ENCODE data around the gene GABBR2. TPM values are rescaled to one million over a fixed set of nuclear protein-coding genes. Genes with fewer than 3 reads are reported as not detected.
A peak's percentile ranks its signal among the peaks of the same experiment; 100 is the strongest.

The GABBR2 gene
- total and polyA plus RNA-seq, 9 of the 15 experiments (the other 6 are each of a cell fraction or from before 2014, with no cell fraction given): 0.15 to 1.9 (median 0.32) TPM

DNA sequence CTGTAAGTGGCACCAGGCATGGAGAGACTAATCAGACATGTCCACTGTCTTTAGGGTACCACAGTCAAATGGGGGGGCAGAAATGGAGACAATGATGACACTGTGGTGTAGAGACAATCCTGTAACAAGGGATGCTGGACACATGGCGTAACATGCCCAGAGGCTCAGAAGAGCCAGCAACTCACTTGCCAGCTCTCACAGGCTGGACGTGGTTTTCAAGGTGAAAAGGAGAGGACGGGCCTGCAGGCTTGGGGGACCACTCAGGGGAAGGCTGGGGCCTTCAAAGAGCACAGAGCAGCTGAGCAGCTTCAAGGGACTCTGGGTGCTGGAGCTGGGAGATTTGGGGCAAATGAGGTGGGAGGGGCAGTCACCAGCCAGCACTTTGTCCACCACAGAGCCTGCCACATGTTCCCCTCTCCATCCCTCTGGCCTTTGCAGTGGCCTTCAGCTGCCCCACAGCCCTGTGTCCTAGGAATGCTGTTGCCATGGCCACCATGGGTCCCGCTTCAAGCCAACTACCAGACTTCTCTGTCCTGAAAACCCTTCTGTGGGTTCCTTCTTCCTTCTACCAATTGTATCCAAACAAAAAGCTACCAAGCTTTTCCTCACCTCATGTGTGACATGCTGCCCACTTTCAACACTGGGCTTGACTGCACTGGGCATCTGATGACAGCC lies 140.4 kb downstream of the GABBR2 start:
- Histone ChIP-seq H3K4me3 (no peak overlapping the region), H3K79me2 (ENCODE audit: control insufficient read depth, insufficient read depth, low read length) (no peaks in the 10 kb centered on the region), H3K9me3 (replicated peaks; ENCODE audit: control insufficient read depth, insufficient read depth, low read depth, low read length) (no peaks in the 10 kb centered on the region; the same call in 1 of the 2 replicates), H4K20me1 (replicated peaks; ENCODE audit: control insufficient read depth, insufficient read depth, low read length) (no peaks in the 10 kb centered on the region), H2AFZ (ENCODE audit: low read depth, low read length) (no peak overlapping the region), H3K9me1 (ENCODE audit: control insufficient read depth, insufficient read depth, low read length) (no peaks in the 10 kb centered on the region), H3K27me3 (ENCODE audit: control insufficient read depth in 2 of 2, insufficient read depth in 2 of 2, low read length in 2 of 2) (no peaks in the 10 kb centered on the region), H3K4me1 (replicated peaks in 1 of 2; ENCODE audit: control insufficient read depth in 2 of 2, insufficient read depth in 2 of 2, low read length in 2 of 2) (peaks cover 0 to 7% of the 10 kb centered on the region in 2 experiments; a peak in 3 of 5 replicates), H3K27ac (ENCODE audit: extremely low read depth, low read depth, low read length) (no peak overlapping the region), H3K36me3 (ENCODE audit: control insufficient read depth, insufficient read depth, low read length) (no peaks in the 10 kb centered on the region), H3K9ac (ENCODE audit: insufficient read depth in 1 of 2, low read depth in 2 of 2, low read length in 2 of 2) (no peak overlapping the region), H3K4me2 (ENCODE audit: insufficient read depth, low read length) (no peak overlapping the region)
- ChIA-PET CTCF (ENCODE audit: low intra/inter-chr PET ratio) (no interaction called here), POLR2A (interaction anchor here (0.6 to 1.2 kb wide), 2 partner anchors 16 to 129 kb away, joined by 3 read pairs; no protein-coding TSS in a partner anchor)
- BruUV-seq (replicated peaks): no TSS peak
- ATAC-seq (no peak), FAIRE-seq (no peak), DNase-seq (ENCODE audit: extremely low read depth in 1 of 4, low spot score in 3 of 4) (no peak)
- intact Hi-C loops (cut with micrococcal nuclease): no loop called here
- WGBS (ENCODE audit: insufficient coverage, low coverage, missing lambda C conversion rate): 36% methylated on average over 4 of the region's 4 CpGs
- in situ Hi-C loops (cut with MboI): no loop called here
- TF ChIP-seq RBBP5 (IDR thresholded peaks at IDR 0.05; ENCODE audit: borderline replicate concordance, insufficient read depth, low read length, poor library complexity, severe bottlenecking) (no peak), RFX1 (IDR thresholded peaks at IDR 0.05) (peak; percentile 56)

DNA sequence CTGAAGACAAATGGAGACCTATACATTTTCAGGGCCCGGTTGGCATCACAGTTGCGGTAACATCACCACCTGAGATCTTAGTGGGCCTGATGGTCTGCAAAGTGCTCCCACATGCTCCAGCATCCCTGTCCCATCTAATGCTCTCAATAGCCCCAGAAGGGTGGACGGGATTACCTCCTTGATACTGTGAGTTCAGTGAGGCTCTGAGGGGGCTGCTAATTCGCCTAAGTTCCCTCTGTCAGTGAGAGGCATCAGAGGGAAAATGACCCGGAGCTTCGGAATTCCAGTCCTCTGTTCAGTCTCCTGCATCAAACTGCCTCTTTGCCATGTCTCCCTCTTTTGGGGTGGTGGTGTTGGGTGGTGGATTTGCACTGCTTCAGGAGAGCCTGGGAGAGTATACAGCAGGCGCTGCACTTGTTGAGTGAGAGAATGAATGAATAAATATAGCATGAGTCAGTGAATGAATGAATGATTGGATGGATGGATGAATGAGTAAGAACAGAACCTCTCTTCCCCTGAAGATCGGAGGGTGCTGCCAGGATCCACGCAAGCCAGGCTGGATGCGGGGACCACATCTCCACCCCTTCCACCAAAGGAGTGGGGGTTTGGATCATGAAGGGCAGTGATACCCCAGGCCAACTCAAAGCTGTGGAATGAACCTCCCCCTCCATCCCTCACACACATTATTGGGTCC lies 141.0 kb downstream of the GABBR2 start:
- peaks cover 0 to 7% of the 10 kb centered on the region in 2 experiments; a peak in 3 of 5 replicates for H3K4me1 ChIP-seq (replicated peaks in 1 of 2; ENCODE audit: control insufficient read depth in 2 of 2, insufficient read depth in 2 of 2, low read length in 2 of 2)
- no peaks in the 10 kb centered on the region; the same call in 1 of the 2 replicates for H3K9me3 ChIP-seq (replicated peaks; ENCODE audit: control insufficient read depth, insufficient read depth, low read depth, low read length)
- ChIA-PET CTCF (ENCODE audit: low intra/inter-chr PET ratio) (no interaction called here), POLR2A (interaction anchor here (1.5 kb wide), 1 partner anchor 7 kb away, joined by 10 read pairs; no protein-coding TSS in a partner anchor)
- 48% methylated on average over 8 of the region's 10 CpGs for WGBS (ENCODE audit: insufficient coverage, low coverage, missing lambda C conversion rate)
- H3K27ac ChIP-seq (ENCODE audit: extremely low read depth, low read depth, low read length): no peak overlapping the region
- BruUV-seq (replicated peaks): no TSS peak
- H3K9me1 ChIP-seq (ENCODE audit: control insufficient read depth, insufficient read depth, low read length): no peaks in the 10 kb centered on the region
- in situ Hi-C loops (cut with MboI) (no loop called here), intact Hi-C loops (cut with micrococcal nuclease) (no loop called here)
- H3K4me3 ChIP-seq: no peak overlapping the region
- no peak for DNase-seq (ENCODE audit: extremely low read depth in 1 of 4, low spot score in 3 of 4)
- ATAC-seq: no peak
- no peaks in the 10 kb centered on the region for H3K79me2 ChIP-seq (ENCODE audit: control insufficient read depth, insufficient read depth, low read length)
- H3K36me3 ChIP-seq (ENCODE audit: control insufficient read depth, insufficient read depth, low read length): no peaks in the 10 kb centered on the region
- FAIRE-seq: no peak
- H3K27me3 ChIP-seq (ENCODE audit: control insufficient read depth in 2 of 2, insufficient read depth in 2 of 2, low read length in 2 of 2): no peaks in the 10 kb centered on the region
- H4K20me1 ChIP-seq (replicated peaks; ENCODE audit: control insufficient read depth, insufficient read depth, low read length): no peaks in the 10 kb centered on the region
- no peak overlapping the region for H2AFZ ChIP-seq (ENCODE audit: low read depth, low read length)
- no peak overlapping the region for H3K4me2 ChIP-seq (ENCODE audit: insufficient read depth, low read length)
- H3K9ac ChIP-seq (ENCODE audit: insufficient read depth in 1 of 2, low read depth in 2 of 2, low read length in 2 of 2): no peak overlapping the region

All from K562 (cell line).